ENCODE measurements around the gene XPC.

DNA sequence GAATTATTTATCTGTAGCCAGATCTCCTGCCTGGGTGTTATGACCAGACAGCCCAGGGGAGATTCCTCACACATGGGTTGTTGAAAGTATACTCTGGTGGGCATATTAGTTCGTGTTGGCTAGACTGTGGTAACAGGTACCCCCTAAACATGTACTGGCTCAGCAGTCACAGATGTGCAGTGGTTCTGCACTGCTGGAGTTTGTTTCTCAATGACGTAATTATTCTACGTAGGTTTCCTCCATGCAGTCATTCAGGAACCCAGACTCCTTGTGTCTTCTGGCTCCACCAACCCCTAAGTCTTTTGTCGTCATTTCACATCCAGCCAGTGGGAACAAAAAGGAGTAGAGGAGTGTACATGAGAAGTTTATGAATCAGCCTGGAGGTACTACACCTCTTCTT is 16.5 kb upstream of the XPC start:
- no peak for TF ChIP-seq POLR2AphosphoS5 (IDR thresholded peaks at IDR 0.05; ENCODE audit: low read depth, low read length)
- TF ChIP-seq, protein P1, sequence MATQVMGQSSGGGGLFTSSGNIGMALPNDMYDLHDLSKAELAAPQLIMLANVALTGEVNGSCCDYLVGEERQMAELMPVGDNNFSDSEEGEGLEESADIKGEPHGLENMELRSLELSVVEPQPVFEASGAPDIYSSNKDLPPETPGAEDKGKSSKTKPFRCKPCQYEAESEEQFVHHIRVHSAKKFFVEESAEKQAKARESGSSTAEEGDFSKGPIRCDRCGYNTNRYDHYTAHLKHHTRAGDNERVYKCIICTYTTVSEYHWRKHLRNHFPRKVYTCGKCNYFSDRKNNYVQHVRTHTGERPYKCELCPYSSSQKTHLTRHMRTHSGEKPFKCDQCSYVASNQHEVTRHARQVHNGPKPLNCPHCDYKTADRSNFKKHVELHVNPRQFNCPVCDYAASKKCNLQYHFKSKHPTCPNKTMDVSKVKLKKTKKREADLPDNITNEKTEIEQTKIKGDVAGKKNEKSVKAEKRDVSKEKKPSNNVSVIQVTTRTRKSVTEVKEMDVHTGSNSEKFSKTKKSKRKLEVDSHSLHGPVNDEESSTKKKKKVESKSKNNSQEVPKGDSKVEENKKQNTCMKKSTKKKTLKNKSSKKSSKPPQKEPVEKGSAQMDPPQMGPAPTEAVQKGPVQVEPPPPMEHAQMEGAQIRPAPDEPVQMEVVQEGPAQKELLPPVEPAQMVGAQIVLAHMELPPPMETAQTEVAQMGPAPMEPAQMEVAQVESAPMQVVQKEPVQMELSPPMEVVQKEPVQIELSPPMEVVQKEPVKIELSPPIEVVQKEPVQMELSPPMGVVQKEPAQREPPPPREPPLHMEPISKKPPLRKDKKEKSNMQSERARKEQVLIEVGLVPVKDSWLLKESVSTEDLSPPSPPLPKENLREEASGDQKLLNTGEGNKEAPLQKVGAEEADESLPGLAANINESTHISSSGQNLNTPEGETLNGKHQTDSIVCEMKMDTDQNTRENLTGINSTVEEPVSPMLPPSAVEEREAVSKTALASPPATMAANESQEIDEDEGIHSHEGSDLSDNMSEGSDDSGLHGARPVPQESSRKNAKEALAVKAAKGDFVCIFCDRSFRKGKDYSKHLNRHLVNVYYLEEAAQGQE (IDR thresholded peaks at IDR 0.05; ENCODE audit: insufficient read depth in 1 of 2, low read depth in 2 of 2, low read length in 2 of 2): no peak
